Thymus (tissue), 14 donors: Measurements from ENCODE around the gene ZNF383. TPM values are rescaled to one million over a fixed set of nuclear protein-coding genes. Genes with fewer than 3 reads are reported as not detected.
"Not testable (repeated sequence)": the region's sequence is repeated elsewhere in the genome, so short reads cannot be mapped to it uniquely, and the experiment has no call there.

Experiments
- DNase-seq, 9 donors: peaks; one replicate each; pipeline ENCODE4 v3.0.0-alpha.2; 2013; ENCODE audit warnings: low spot score in 9 of 9, low read depth in 6 of 9, missing footprints in 1 of 9
- H3K27ac ChIP-seq, 2 donors: one replicate each; pipeline ENCODE4 v1.5.1; 2013; ENCODE audit warnings: control low read depth in 1 of 2, low read depth in 1 of 2, low read length in 1 of 2, mild to moderate bottlenecking in 1 of 2, moderate library complexity in 1 of 2
- H3K27me3 ChIP-seq, 2 donors: one replicate each; pipeline ENCODE4 v1.5.1; 2013; ENCODE audit warnings: low read length in 1 of 2; ENCODE audit not compliant: control insufficient read depth in 2 of 2, insufficient read depth in 1 of 2
- H3K36me3 ChIP-seq, 2 donors: one replicate each; pipeline ENCODE4 v1.5.1; 2013; ENCODE audit warnings: low read length in 1 of 2, mild to moderate bottlenecking in 1 of 2, moderate library complexity in 1 of 2; ENCODE audit not compliant: control insufficient read depth in 2 of 2, insufficient read depth in 2 of 2
- H3K4me1 ChIP-seq, 2 donors: one replicate each; pipeline ENCODE4 v1.5.1; 2013; ENCODE audit warnings: low read length in 2 of 2; ENCODE audit not compliant: control insufficient read depth in 2 of 2, insufficient read depth in 2 of 2
- H3K4me3 ChIP-seq, 2 donors: one replicate each; pipeline ENCODE4 v1.5.1; 2013; ENCODE audit warnings: low read length in 2 of 2, control low read depth in 1 of 2, mild to moderate bottlenecking in 1 of 2
- H3K9me3 ChIP-seq, 2 donors: one replicate each; pipeline ENCODE4 v1.5.1; 2013; ENCODE audit warnings: low read length in 1 of 2, mild to moderate bottlenecking in 1 of 2; ENCODE audit not compliant: control insufficient read depth in 2 of 2, insufficient read depth in 1 of 2
- WGBS: extraction: QIAGEN DNeasy Blood & Tissue Kit; methylation state at CpG from one replicate; pipeline ENCODE4 v1.1.7; 2013; 5-methylcytosine and 5-hydroxymethylcytosine counted together
- long read RNA-seq, 10 donors: transcript quantifications; one replicate each; lab custom pipeline, GENCODE V29; 2026
- polyA plus RNA-seq: library from polyadenylated mRNA; stranded (reverse); fragments of 200-250 nt; gene quantifications from one replicate; pipeline ENCODE4 v1.2.3, GENCODE V29; 2013
- total RNA-seq: library from RNA; stranded (reverse); fragments of 120-200 nt; gene quantifications from one replicate; pipeline ENCODE4 v1.2.4, GENCODE V29; 2013
- donor health status: healthy.

ZNF383 gene
- 7.1 TPM for total RNA-seq
- 11.7 TPM for polyA plus RNA-seq
- long read RNA-seq, donor 1, result 0 reads
- long read RNA-seq, donor 2, result 0 reads
- long read RNA-seq, donor 3, result 0 reads
- long read RNA-seq, donor 4, result 0 reads
- long read RNA-seq, donor 5, partial matches to known transcripts, result 0 of 1 reads
- long read RNA-seq, donor 5, other reads (novel, unspliced or antisense), result 0 of 1 reads
- long read RNA-seq, donor 6, result 0 reads
- long read RNA-seq, donor 7, partial matches to known transcripts, result 0 of 1 reads
- long read RNA-seq, donor 7, other reads (novel, unspliced or antisense), result 0 of 1 reads
- long read RNA-seq, donor 8, result 0 reads
- long read RNA-seq, donor 9, result 0 reads
- long read RNA-seq, donor 10, result 0 reads

DNA sequence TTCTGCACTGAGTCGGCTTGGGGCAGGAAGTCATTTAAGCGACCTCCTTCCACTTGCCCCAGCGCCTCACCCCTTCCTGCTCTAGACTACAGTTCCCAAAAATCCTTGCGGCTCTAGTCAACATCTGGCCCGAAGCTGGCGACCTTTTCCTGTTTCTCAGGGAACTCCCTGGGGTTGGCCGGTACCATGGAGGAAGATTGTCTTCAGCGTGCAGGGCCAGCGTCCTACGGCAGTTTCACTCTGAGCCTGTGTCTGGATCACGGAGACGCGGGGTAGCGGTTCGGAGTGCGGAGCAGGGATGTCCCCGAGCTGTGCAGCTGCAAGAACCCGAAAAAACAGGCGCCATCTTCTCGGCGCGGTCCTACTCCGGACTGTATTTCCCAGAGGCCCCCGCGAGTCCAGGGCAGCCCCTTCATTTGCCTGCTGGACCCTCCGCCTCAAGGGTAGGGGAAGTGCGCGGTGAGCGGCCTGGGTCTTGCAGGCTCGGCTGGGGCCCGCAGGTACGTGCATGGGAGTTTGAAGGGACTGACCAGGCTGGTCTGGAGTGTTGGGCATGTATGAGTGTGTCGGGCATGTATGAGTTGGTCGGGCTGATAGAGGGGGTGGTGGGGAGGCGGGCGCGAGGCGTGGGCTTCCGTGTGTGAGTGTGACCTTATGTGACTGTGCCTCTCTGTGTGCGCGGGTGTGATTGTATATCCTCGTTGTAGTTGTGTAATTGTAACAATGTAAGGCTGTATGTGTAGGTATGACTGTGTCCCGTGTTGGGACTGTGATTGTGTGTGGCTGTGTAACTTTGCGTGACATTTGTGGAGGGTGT lies at the start of gene ZNF383:
TSS of gene ZNF383 (plus strand) at position 440 of the 817 bp plus-strand sequence. CDS start 12,240 bp downstream, outside the sequence.
- H3K4me3 ChIP-seq, result peak within 1 kb of the TSS; percentile 68 to 86
- DNase-seq, result peak; percentile 83 to 96 (median 91)
- H3K9me3 ChIP-seq, result peaks cover 0 to 5% of the 10 kb centered on the region in 2 donors
- H3K27ac ChIP-seq, result peak within 1 kb of the TSS; percentile 92 to 95
- H3K36me3 ChIP-seq, result peaks cover 6 to 7% of the 10 kb centered on the region in 2 donors
- no peaks in the 10 kb centered on the region for H3K27me3 ChIP-seq
- under 1% methylated on average over 44 of the region's 44 CpGs for WGBS
- H3K4me1 ChIP-seq, result peaks cover 5 to 6% of the 10 kb centered on the region in 2 donors

- Histone ChIP-seq H3K27me3 (no peaks in the 10 kb centered on the region), H3K9me3 (peaks cover 4% of the 10 kb centered on the region in 2 donors), H3K4me3 (peak within 1 kb of the TSS; percentile 67 to 93), H3K4me1 (peaks cover 0 to 4% of the 10 kb centered on the region in 2 donors), H3K36me3 (peaks cover 4 to 13% of the 10 kb centered on the region in 2 donors), H3K27ac (peak within 1 kb of the TSS; percentile 69 to 86)
- peak; percentile 64 to 96 (median 85) for DNase-seq
- WGBS, result 7% methylated on average over 30 of the region's 30 CpGs
Measured at GRCh38 chr19:37172368-37173366, 45.3 kb upstream of the ZNF383 start, which contains the start of gene ZNF585A. Gene ZNF585A, minus strand, starts transcription at chr19:37172695. Its CDS starts 2,785 bp downstream, at chr19:37169910.

DNA sequence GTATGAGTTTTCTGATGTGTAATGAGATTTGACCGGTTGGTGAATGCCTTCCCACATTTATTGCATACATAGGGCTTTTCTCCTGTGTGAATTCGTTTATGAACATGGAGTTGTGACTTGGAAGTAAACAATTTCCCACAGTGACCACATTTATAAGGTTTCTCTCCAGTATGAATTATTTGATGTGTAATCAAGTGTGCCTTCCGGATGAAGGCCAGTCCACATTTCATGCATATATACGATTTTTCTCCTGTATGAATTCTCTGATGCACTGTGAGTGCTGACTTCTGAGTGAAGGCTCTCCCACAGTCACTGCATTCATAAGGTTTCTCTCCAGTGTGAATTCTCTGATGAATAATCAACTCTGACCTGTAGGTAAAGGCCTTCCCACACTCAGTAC lies 31.9 kb upstream of the ZNF383 start:
- H3K4me1 ChIP-seq, H3K27me3 ChIP-seq, H3K27ac ChIP-seq, H3K4me3 ChIP-seq, DNase-seq: not testable (repeated sequence)
- H3K36me3 ChIP-seq, result peaks cover 5 to 16% of the 10 kb centered on the region in 2 donors
- H3K9me3 ChIP-seq, result peaks cover 4 to 11% of the 10 kb centered on the region in 2 donors
- WGBS, result 95% methylated on average over 4 of the region's 4 CpGs

GRCh38 chr19:37195248-37195647 lies 22.8 kb upstream of the ZNF383 start:
- H3K36me3 ChIP-seq, result peaks cover 0 to 14% of the 10 kb centered on the region in 2 donors
- H3K27ac ChIP-seq, H3K4me3 ChIP-seq, H3K4me1 ChIP-seq, DNase-seq, H3K27me3 ChIP-seq: not testable (repeated sequence)
- peaks cover 7 to 13% of the 10 kb centered on the region in 2 donors for H3K9me3 ChIP-seq
- 96% methylated on average over 4 of the region's 4 CpGs for WGBS

GRCh38 chr19:37197115-37197514 lies 20.9 kb upstream of the ZNF383 start:
- not testable (repeated sequence) for H3K9me3 ChIP-seq, H3K4me1 ChIP-seq, H3K4me3 ChIP-seq, H3K27me3 ChIP-seq, DNase-seq, H3K27ac ChIP-seq
- 98% methylated on average over 5 of the region's 5 CpGs for WGBS
- peaks cover 0 to 14% of the 10 kb centered on the region in 2 donors for H3K36me3 ChIP-seq

DNA sequence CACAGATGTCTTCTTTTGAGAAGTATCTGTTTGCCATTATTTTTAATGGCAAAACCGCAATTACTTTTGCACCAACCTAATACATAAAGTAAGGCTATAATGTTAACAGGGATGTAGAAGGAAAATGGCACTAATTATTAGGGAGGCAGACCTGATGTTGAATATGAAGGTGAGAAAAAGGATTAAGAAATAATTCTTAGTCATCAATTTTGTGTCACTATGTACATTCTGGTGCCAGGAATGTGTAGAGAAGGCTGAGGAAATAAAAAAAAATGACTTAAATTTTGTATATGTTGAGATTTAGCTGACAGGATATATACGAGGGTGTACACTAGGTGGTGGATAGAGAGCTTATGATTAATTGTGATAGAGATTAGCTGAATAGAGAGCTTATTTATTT lies 20.2 kb upstream of the ZNF383 start:
- H3K4me3 ChIP-seq, result no peak overlapping the region
- no peaks in the 10 kb centered on the region for H3K4me1 ChIP-seq
- no peaks in the 10 kb centered on the region for H3K27me3 ChIP-seq
- DNase-seq, result no peak
- no peak overlapping the region for H3K27ac ChIP-seq
- WGBS, result over 99% methylated on average over 2 of the region's 2 CpGs
- H3K36me3 ChIP-seq, result peaks cover 0 to 13% of the 10 kb centered on the region in 2 donors
- peaks cover 3 to 4% of the 10 kb centered on the region in 2 donors for H3K9me3 ChIP-seq

GRCh38 chr19:37217480-37217774 lies 587 bp upstream of the ZNF383 start:
- no peak for DNase-seq
- under 1% methylated on average over 7 of the region's 7 CpGs for WGBS
- H3K27ac ChIP-seq, result peak overlapping the region; percentile 81 to 92

GRCh38 chr19:37218592-37218935 lies 550 bp downstream of the ZNF383 start:
- 37% methylated on average over 6 of the region's 6 CpGs for WGBS
- H3K27me3 ChIP-seq, result no peaks in the 10 kb centered on the region
- H3K4me1 ChIP-seq, result peaks cover 5 to 6% of the 10 kb centered on the region in 2 donors
- H3K36me3 ChIP-seq, result peaks cover 6 to 7% of the 10 kb centered on the region in 2 donors
- peak overlapping the region in 1 of 2 donors; percentile 95 for H3K27ac ChIP-seq
- peak overlapping the region; percentile 68 to 86 for H3K4me3 ChIP-seq
- DNase-seq, result peak in 1 of 9 donors; percentile 10
- peaks cover 0 to 5% of the 10 kb centered on the region in 2 donors for H3K9me3 ChIP-seq

More at GRCh38 chr19:37217480-37217774, 587 bp upstream of the ZNF383 start:
- Histone ChIP-seq H3K9me3 (peaks cover 0 to 5% of the 10 kb centered on the region in 2 donors), H3K27me3 (no peaks in the 10 kb centered on the region), H3K4me3 (peak overlapping the region; percentile 68 to 86), H3K36me3 (peaks cover 4% of the 10 kb centered on the region in 2 donors), H3K4me1 (peaks cover 5 to 6% of the 10 kb centered on the region in 2 donors)
